ENCODE measurements around the gene PDZD2.
"Not testable (repeated sequence)": the region's sequence is repeated elsewhere in the genome, so short reads cannot be mapped to it uniquely, and the experiment has no call there.

PDZD2 gene

GRCh38 chr5:31987985-31988710, 349.2 kb downstream of the PDZD2 start:
- no peak for DNase-seq

GRCh38 chr5:31990081-31990650, 351.2 kb downstream of the PDZD2 start:
- no peak for DNase-seq

GRCh38 chr5:31990701-31991110, 351.8 kb downstream of the PDZD2 start:
- no peak for DNase-seq

GRCh38 chr5:31992377-31992776, 353.4 kb downstream of the PDZD2 start:
- no peak for DNase-seq

GRCh38 chr5:31993165-31993961, 354.4 kb downstream of the PDZD2 start:
- DNase-seq = no peak

- DNase-seq = no peak
Observed at GRCh38 chr5:31995006-31995405, 356.1 kb downstream of the PDZD2 start.

GRCh38 chr5:31995714-31996113, 356.8 kb downstream of the PDZD2 start:
- DNase-seq = no peak

- DNase-seq = no peak
Observed at GRCh38 chr5:31996909-31997308, 358.0 kb downstream of the PDZD2 start.

- no peak for DNase-seq
Observed at GRCh38 chr5:31999470-31999869, 360.5 kb downstream of the PDZD2 start.

- DNase-seq = no peak
Observed at GRCh38 chr5:32000731-32001130, 361.8 kb downstream of the PDZD2 start.

GRCh38 chr5:32001284-32001683, 362.4 kb downstream of the PDZD2 start:
- no peak for DNase-seq

GRCh38 chr5:32001707-32002106, 362.8 kb downstream of the PDZD2 start:
- DNase-seq = no peak

GRCh38 chr5:32002755-32003154, 363.8 kb downstream of the PDZD2 start:
- no peak for DNase-seq

- no peak for DNase-seq
Observed at GRCh38 chr5:32003981-32004380, 365.1 kb downstream of the PDZD2 start.

GRCh38 chr5:32004404-32004803, 365.5 kb downstream of the PDZD2 start:
- no peak for DNase-seq

- no peak for DNase-seq
Observed at GRCh38 chr5:32008746-32009145, 369.8 kb downstream of the PDZD2 start.

GRCh38 chr5:32013658-32014057, 374.7 kb downstream of the PDZD2 start:
- no peak for DNase-seq

GRCh38 chr5:32014096-32014745, 375.3 kb downstream of the PDZD2 start:
- no peak for DNase-seq

GRCh38 chr5:32015262-32015661, 376.3 kb downstream of the PDZD2 start:
- DNase-seq = not testable (repeated sequence)

- no peak for DNase-seq
Observed at GRCh38 chr5:32017692-32018367, 378.9 kb downstream of the PDZD2 start.

- no peak for DNase-seq
Observed at GRCh38 chr5:32018476-32019436, 379.8 kb downstream of the PDZD2 start.

- no peak for DNase-seq
Observed at GRCh38 chr5:32020271-32020670, 381.3 kb downstream of the PDZD2 start.
